ENCODE measurements around the gene ZNF354B. TPM values are rescaled to one million over a fixed set of nuclear protein-coding genes. Genes with fewer than 3 reads are reported as not detected.
"Not testable (repeated sequence)": the region's sequence is repeated elsewhere in the genome, so short reads cannot be mapped to it uniquely, and the experiment has no call there.

The ZNF354B gene
- total and polyA plus RNA-seq, 2 experiments from 2014 or later, result 9.0 to 12.3 TPM

GRCh38 chr5:178883115-178883694, 23.5 kb downstream of the ZNF354B start:
- H3K27ac Mint-ChIP-seq; H3K4me1 Mint-ChIP-seq; H3K27me3 ChIP-seq (ENCODE audit: insufficient read depth); H2AFZ ChIP-seq; H3K79me2 ChIP-seq (replicated peaks; ENCODE audit: insufficient read depth); H3K4me1 ChIP-seq (ENCODE audit: insufficient read depth); H3K27ac ChIP-seq (ENCODE audit: low read depth); H3K27me3 Mint-ChIP-seq (ENCODE audit: insufficient read depth, low read depth, poor library complexity); H3F3A ChIP-seq (replicated peaks; ENCODE audit: low read depth); H4K20me1 ChIP-seq (replicated peaks; ENCODE audit: insufficient read depth); H3K4me3 Mint-ChIP-seq; H3K9me2 ChIP-seq (ENCODE audit: insufficient read depth); H3K4me3 ChIP-seq; H3K4me2 ChIP-seq; DNase-seq (ENCODE audit: low spot score); ATAC-seq: not testable (repeated sequence)
- H3K9me3 Mint-ChIP-seq, result peaks cover 92% of the 10 kb centered on the region
- peaks cover 97% of the 10 kb centered on the region for H3K36me3 Mint-ChIP-seq (ENCODE audit: low read depth)
- H3K36me3 ChIP-seq (ENCODE audit: insufficient read depth), result peaks cover 48% of the 10 kb centered on the region

DNA sequence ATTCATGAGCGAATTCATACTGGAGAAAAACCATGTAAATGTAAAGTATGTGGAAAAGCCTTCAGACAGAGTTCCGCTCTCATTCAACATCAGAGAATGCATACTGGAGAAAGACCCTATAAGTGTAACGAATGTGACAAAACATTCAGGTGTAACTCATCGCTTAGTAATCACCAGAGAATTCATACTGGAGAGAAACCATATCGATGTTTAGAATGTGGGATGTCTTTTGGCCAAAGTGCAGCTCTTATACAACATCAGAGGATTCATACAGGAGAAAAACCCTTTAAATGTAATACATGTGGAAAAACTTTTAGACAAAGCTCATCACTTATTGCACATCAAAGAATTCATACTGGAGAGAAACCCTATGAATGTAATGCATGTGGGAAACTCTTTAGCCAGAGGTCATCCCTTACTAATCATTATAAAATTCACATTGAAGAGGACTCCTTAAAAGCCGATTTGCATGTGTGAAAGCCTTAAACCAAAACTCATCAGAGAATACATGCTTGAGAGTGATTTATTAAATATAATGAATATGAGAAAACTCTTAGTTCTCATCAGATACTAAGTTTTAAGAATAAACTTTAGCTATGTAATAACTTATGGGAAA, 24.2 kb downstream of the ZNF354B start:
- Mint-ChIP-seq H3K4me1 (no peaks in the 10 kb centered on the region), H3K27me3 (ENCODE audit: insufficient read depth, low read depth, poor library complexity) (no peaks in the 10 kb centered on the region), H3K27ac (no peak overlapping the region), H3K36me3 (ENCODE audit: low read depth) (peaks cover 96% of the 10 kb centered on the region), H3K9me3 (peaks cover 90% of the 10 kb centered on the region), H3K4me3 (no peak overlapping the region)
- Histone ChIP-seq H3K27me3 (ENCODE audit: insufficient read depth) (no peaks in the 10 kb centered on the region), H3K4me2 (no peak overlapping the region), H2AFZ (no peak overlapping the region), H4K20me1 (replicated peaks; ENCODE audit: insufficient read depth) (no peaks in the 10 kb centered on the region), H3K4me1 (ENCODE audit: insufficient read depth) (no peaks in the 10 kb centered on the region), H3K36me3 (ENCODE audit: insufficient read depth) (peaks cover 48% of the 10 kb centered on the region), H3K4me3 (no peak overlapping the region), H3K27ac (ENCODE audit: low read depth) (no peak overlapping the region), H3K79me2 (replicated peaks; ENCODE audit: insufficient read depth) (no peaks in the 10 kb centered on the region; the same call in 1 of the 2 replicates), H3F3A (replicated peaks; ENCODE audit: low read depth) (no peaks in the 10 kb centered on the region), H3K9me2 (ENCODE audit: insufficient read depth) (no peaks in the 10 kb centered on the region)
- TF ChIP-seq, protein P1, sequence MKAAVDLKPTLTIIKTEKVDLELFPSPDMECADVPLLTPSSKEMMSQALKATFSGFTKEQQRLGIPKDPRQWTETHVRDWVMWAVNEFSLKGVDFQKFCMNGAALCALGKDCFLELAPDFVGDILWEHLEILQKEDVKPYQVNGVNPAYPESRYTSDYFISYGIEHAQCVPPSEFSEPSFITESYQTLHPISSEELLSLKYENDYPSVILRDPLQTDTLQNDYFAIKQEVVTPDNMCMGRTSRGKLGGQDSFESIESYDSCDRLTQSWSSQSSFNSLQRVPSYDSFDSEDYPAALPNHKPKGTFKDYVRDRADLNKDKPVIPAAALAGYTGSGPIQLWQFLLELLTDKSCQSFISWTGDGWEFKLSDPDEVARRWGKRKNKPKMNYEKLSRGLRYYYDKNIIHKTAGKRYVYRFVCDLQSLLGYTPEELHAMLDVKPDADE (IDR thresholded peaks at IDR 0.05), result no peak
- TF ChIP-seq JUNB (IDR thresholded peaks at IDR 0.05; ENCODE audit: unreplicated experiment) (no peak), CREB1 (CRISPR knock-in tag; IDR thresholded peaks at IDR 0.05; ENCODE audit: low read depth) (no peak), ZNF114 (CRISPR knock-in tag; IDR thresholded peaks at IDR 0.05) (no peak), STAT1 (IDR thresholded peaks at IDR 0.05; ENCODE audit: unreplicated experiment) (no peak), ZNF331 (CRISPR knock-in tag; IDR thresholded peaks at IDR 0.05; ENCODE audit: low read depth) (no peak), EZH2 (IDR thresholded peaks at IDR 0.05; ENCODE audit: low read depth, unreplicated experiment) (no peak), POLR2AphosphoS5 (IDR thresholded peaks at IDR 0.05; ENCODE audit: low read depth) (no peak)
- TF ChIP-seq, protein P2, sequence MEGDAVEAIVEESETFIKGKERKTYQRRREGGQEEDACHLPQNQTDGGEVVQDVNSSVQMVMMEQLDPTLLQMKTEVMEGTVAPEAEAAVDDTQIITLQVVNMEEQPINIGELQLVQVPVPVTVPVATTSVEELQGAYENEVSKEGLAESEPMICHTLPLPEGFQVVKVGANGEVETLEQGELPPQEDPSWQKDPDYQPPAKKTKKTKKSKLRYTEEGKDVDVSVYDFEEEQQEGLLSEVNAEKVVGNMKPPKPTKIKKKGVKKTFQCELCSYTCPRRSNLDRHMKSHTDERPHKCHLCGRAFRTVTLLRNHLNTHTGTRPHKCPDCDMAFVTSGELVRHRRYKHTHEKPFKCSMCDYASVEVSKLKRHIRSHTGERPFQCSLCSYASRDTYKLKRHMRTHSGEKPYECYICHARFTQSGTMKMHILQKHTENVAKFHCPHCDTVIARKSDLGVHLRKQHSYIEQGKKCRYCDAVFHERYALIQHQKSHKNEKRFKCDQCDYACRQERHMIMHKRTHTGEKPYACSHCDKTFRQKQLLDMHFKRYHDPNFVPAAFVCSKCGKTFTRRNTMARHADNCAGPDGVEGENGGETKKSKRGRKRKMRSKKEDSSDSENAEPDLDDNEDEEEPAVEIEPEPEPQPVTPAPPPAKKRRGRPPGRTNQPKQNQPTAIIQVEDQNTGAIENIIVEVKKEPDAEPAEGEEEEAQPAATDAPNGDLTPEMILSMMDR (conservative IDR thresholded peaks at IDR 0.05; ENCODE audit: low read depth in 2 of 2), result no peak
- no peak for ATAC-seq
- no peak for DNase-seq (ENCODE audit: low spot score)

All from GM23338 (cell line).